Measurements from ENCODE around the gene C22orf15.

The C22orf15 gene

DNA sequence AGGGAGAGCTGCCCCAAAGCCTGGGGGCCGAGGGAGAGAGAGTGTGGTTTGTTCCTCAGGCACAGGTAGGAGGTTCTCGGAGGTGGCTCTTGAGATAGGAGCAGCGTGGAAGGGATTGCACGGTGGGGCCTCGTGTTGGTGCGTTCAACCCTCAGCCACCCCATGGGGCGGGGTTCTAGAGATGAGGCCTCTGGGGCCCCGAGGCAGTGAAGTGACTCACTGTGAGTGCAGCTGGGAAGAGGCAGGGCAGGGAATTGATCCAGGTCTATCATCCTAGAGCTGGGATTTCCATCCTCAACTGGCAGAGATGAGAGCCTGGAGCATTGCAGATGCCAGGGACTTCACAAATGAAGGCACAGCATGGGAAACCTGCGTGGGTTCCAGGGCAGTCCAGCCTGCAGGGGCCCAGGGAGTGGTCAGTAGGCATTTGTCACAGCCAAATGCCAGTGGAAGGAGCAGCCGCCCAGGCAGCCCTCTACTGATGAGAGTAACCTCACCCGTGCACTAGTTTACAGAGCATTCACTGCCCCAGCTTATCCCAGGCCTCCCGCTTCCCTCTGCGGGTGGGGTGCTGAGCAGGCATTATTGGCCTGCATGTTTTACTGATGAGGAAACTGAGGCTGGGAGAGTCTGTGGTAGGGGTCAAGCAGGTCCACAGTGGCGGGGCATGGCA lies 18.9 kb downstream of the C22orf15 start:
- DNase-seq (ENCODE audit: extremely low read depth, low read depth) = no peak
- H3K4me3 ChIP-seq (replicated peaks; ENCODE audit: low read depth, low read length) = no peak overlapping the region
- TF ChIP-seq, protein P1, sequence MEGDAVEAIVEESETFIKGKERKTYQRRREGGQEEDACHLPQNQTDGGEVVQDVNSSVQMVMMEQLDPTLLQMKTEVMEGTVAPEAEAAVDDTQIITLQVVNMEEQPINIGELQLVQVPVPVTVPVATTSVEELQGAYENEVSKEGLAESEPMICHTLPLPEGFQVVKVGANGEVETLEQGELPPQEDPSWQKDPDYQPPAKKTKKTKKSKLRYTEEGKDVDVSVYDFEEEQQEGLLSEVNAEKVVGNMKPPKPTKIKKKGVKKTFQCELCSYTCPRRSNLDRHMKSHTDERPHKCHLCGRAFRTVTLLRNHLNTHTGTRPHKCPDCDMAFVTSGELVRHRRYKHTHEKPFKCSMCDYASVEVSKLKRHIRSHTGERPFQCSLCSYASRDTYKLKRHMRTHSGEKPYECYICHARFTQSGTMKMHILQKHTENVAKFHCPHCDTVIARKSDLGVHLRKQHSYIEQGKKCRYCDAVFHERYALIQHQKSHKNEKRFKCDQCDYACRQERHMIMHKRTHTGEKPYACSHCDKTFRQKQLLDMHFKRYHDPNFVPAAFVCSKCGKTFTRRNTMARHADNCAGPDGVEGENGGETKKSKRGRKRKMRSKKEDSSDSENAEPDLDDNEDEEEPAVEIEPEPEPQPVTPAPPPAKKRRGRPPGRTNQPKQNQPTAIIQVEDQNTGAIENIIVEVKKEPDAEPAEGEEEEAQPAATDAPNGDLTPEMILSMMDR (IDR thresholded peaks at IDR 0.05; ENCODE audit: low read depth, low read length, missing control alignments) = no peak

DNA sequence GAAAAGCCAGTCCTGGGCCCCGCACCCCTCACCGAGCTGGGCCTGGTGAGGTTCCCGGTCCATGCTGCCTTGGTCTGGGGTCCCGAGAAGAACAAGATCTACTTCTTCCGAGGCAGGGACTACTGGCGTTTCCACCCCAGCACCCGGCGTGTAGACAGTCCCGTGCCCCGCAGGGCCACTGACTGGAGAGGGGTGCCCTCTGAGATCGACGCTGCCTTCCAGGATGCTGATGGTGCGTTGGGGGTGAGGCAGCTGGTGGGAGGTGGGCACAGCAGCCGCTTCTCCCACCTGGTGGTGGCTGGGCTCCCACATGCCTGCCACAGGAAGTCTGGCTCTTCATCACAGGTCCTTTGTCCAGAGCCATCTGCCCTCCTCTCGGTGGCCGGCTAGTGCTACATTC lies 19.5 kb downstream of the C22orf15 start:
- TF ChIP-seq, protein P1 (IDR thresholded peaks at IDR 0.05; ENCODE audit: low read depth, low read length, missing control alignments) = no peak
- DNase-seq (ENCODE audit: extremely low read depth, low read depth) = no peak

DNA sequence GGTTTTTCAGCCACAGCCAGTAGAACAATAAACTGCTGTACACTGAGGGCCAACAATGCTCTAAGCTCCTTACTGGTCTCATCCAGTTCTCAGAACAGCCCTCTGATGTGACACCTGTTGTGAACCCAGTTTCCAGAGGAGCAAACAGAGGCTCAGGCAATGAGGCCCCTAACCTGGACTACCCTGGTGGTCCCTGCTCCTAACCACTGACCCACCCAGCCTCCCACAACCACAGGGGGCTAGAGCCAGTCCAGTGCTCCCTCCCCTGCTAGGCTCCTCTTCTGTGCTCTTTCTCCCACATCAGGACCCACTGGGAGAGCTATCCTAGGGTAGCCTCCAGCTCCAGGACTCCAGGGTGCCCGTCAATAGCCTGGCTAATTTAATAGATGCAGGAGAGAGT lies 19.9 kb downstream of the C22orf15 start:
- no peak for DNase-seq (ENCODE audit: extremely low read depth, low read depth)
- no peak overlapping the region for H3K4me3 ChIP-seq (replicated peaks; ENCODE audit: low read depth, low read length)
- TF ChIP-seq, protein P1 (IDR thresholded peaks at IDR 0.05; ENCODE audit: low read depth, low read length, missing control alignments) = no peak

More for the DNA sequence above, 19.5 kb downstream of the C22orf15 start:
- H3K4me3 ChIP-seq (replicated peaks; ENCODE audit: low read depth, low read length) = no peak overlapping the region

DNA sequence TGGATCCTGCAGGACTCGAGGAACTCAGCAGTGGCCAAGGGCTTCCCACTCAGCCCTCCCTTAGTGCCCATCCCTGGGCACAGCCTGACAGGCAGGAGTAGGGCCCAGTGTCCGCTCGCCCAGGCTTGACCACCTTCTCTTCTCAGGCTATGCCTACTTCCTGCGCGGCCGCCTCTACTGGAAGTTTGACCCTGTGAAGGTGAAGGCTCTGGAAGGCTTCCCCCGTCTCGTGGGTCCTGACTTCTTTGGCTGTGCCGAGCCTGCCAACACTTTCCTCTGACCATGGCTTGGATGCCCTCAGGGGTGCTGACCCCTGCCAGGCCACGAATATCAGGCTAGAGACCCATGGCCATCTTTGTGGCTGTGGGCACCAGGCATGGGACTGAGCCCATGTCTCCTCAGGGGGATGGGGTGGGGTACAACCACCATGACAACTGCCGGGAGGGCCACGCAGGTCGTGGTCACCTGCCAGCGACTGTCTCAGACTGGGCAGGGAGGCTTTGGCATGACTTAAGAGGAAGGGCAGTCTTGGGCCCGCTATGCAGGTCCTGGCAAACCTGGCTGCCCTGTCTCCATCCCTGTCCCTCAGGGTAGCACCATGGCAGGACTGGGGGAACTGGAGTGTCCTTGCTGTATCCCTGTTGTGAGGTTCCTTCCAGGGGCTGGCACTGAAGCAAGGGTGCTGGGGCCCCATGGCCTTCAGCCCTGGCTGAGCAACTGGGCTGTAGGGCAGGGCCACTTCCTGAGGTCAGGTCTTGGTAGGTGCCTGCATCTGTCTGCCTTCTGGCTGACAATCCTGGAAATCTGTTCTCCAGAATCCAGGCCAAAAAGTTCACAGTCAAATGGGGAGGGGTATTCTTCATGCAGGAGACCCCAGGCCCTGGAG lies 20.7 kb downstream of the C22orf15 start:
- no peak overlapping the region for H3K4me3 ChIP-seq (replicated peaks; ENCODE audit: low read depth, low read length)
- no peak for DNase-seq (ENCODE audit: extremely low read depth, low read depth)
- TF ChIP-seq, protein P1 (IDR thresholded peaks at IDR 0.05; ENCODE audit: low read depth, low read length, missing control alignments) = no peak

DNA sequence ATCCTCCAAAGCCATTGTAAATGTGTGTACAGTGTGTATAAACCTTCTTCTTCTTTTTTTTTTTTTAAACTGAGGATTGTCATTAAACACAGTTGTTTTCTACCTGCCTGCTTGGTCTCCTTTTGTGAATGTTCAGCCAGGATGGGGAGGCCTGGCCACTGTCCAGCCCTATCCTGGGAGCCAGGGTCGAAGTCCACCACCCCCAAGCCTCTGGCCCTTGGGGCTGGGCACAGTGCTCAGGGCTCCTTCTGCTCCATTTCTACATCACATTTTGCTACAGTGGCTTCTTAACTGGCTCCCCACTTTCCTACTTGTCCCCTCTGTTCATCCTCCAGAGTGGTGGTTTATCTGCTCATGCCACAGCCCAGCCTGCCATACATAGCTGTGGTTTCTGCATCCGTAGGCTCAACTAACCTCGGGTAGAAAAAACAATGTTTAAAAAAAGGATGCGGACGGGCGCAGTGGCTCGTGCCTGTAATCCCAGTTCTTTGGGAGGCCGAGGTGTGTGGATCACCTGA lies 21.5 kb downstream of the C22orf15 start:
- no peak for DNase-seq (ENCODE audit: extremely low read depth, low read depth)
- no peak overlapping the region for H3K4me3 ChIP-seq (replicated peaks; ENCODE audit: low read depth, low read length)
- TF ChIP-seq, protein P1 (IDR thresholded peaks at IDR 0.05; ENCODE audit: low read depth, low read length, missing control alignments) = no peak

DNA sequence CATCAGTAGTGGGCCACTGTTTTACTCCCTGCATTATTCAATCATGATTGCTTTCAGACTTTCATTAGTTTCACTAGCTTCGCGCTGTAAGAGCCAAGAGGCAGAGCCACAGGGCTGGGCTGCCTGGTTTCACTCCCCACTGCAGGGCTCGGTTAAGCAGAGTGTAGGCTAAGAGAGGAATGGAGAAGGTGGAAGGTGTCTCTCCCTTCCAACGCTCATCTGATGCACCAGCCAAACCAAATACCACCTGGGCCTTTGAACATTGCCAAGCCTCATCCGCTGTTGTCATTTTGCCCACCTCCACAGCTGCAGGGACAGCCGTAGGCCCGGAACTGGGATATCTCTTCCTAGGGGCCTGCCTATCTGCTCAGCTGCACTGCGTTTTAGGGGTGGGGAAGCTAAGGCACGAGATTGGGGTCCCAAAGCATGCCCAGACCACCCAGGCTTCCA lies 23.5 kb downstream of the C22orf15 start:
- no peak for DNase-seq (ENCODE audit: extremely low read depth, low read depth)
- H3K4me3 ChIP-seq (replicated peaks; ENCODE audit: low read depth, low read length) = peak overlapping the region; percentile 72
- TF ChIP-seq, protein P1 (IDR thresholded peaks at IDR 0.05; ENCODE audit: low read depth, low read length, missing control alignments) = no peak

All from HFF-Myc (cell line).